SK-N-SH (cell line): ENCODE measurements around the gene EIF5A.

Source experiments
- CHD2 ChIP-seq: fragments of 150-350 bp; IDR thresholded peaks from 2 replicates; pipeline ENCODE4 v1.6.1; 2018; ENCODE audit warnings: low read length; ENCODE audit not compliant: partially characterized antibody
- ELF1 ChIP-seq: IDR thresholded peaks from 2 replicates; pipeline ENCODE4 v1.4.0; 2012
- EZH2phosphoT487 ChIP-seq: fragments of 200-600 bp; sonication (generic); IDR thresholded peaks from 2 replicates; pipeline ENCODE4 v1.6.1; 2017; ENCODE audit warnings: low read depth, mixed run types, mild to moderate bottlenecking, antibody characterized with exemption, moderate library complexity, borderline replicate concordance
- MAX ChIP-seq: IDR thresholded peaks from 2 replicates; pipeline ENCODE4 v1.4.0; 2012; ENCODE audit warnings: low read depth
- YY1 ChIP-seq: IDR thresholded peaks from 2 replicates; pipeline ENCODE4 v1.4.0; 2012; ENCODE audit warnings: low read depth, mild to moderate bottlenecking
- TF ChIP-seq, protein P1 (sequence below): fragments of 200-600 bp; sonication (generic); IDR thresholded peaks from 2 replicates; pipeline ENCODE4 v1.6.1; 2017; ENCODE audit warnings: antibody characterized with exemption, mild to moderate bottlenecking, moderate library complexity

DNA sequence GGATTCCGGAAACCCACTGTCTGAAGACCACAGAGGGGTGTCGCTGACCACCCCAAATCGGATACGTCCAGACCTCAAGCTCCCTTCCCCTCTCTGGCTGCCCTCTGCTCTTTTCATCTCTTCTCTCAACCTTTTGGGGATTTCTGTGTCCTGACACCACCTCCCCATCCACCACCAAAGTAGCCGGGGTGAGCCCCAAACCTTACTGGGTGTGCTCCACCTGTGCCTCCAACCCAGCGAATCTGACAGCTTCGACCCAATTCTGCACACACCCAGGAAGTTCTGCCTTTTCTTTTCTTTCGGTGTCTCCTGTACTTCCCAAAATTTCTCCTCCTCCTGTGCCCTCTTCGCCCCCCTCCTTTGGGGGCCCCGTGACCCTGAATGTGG lies 45.1 kb downstream of the EIF5A start:
- no peak for TF ChIP-seq YY1
- TF ChIP-seq, protein P1, sequence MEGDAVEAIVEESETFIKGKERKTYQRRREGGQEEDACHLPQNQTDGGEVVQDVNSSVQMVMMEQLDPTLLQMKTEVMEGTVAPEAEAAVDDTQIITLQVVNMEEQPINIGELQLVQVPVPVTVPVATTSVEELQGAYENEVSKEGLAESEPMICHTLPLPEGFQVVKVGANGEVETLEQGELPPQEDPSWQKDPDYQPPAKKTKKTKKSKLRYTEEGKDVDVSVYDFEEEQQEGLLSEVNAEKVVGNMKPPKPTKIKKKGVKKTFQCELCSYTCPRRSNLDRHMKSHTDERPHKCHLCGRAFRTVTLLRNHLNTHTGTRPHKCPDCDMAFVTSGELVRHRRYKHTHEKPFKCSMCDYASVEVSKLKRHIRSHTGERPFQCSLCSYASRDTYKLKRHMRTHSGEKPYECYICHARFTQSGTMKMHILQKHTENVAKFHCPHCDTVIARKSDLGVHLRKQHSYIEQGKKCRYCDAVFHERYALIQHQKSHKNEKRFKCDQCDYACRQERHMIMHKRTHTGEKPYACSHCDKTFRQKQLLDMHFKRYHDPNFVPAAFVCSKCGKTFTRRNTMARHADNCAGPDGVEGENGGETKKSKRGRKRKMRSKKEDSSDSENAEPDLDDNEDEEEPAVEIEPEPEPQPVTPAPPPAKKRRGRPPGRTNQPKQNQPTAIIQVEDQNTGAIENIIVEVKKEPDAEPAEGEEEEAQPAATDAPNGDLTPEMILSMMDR, result peak; percentile 62
- TF ChIP-seq CHD2, result no peak
- TF ChIP-seq EZH2phosphoT487, result no peak
- TF ChIP-seq ELF1, result no peak
- no peak for TF ChIP-seq MAX
